Tibial artery (tissue), 4 donors: ENCODE measurements around the gene CAMKMT.

ENCODE experiments used
- DNase-seq, 2 donors: peaks; one replicate each; pipeline ENCODE4 v3.0.0-alpha.2; 2019
- H3K27ac ChIP-seq, 2 donors: fragments of 200-600 bp; sonication (generic) in 1 of 2; 1 replicate in 1 of 2; 2 replicates in 1 of 2; pipeline ENCODE4 v1.5.1; 2018 to 2019; ENCODE audit warnings: mild to moderate bottlenecking in 1 of 2
- H3K27me3 ChIP-seq, 2 donors: fragments of 200-600 bp; sonication (generic) in 1 of 2; one replicate each; pipeline versions ENCODE4 v1.5.1 to v1.6.0; 2016 to 2019
- H3K36me3 ChIP-seq, 3 donors: fragments of 200-600 bp; sonication (generic) in 2 of 3; one replicate each; pipeline ENCODE4 v1.5.1; 2016 to 2019; ENCODE audit warnings: mild to moderate bottlenecking in 2 of 3
- H3K4me1 ChIP-seq, 4 donors: fragments of 200-600 bp; sonication (generic) in 2 of 4; 1 replicate in 3 of 4; 2 replicates in 1 of 4; pipeline ENCODE4 v1.5.1; 2016 to 2019
- H3K4me3 ChIP-seq, 2 donors: fragments of 200-600 bp; sonication (generic) in 1 of 2; 1 replicate in 1 of 2; 2 replicates in 1 of 2; pipeline ENCODE4 v1.5.1; 2018 to 2019; ENCODE audit warnings: mild to moderate bottlenecking in 2 of 2
- H3K9me3 ChIP-seq, 3 donors: fragments of 200-600 bp; sonication (generic) in 1 of 3; one replicate each; pipeline ENCODE4 v1.5.1; 2016 to 2019
- intact Hi-C: fragments of 100-400 bp; cut with DNase I; formaldehyde crosslinking; loops from one replicate; pipeline ENCODE4 v1.15.0; 2023; ENCODE audit warnings: low total_unique reads
- TF ChIP-seq, protein P1 (sequence below), 2 experiments: fragments of 200-600 bp in 1 of 2; fragments of 450-650 bp in 1 of 2; IDR thresholded peaks; one replicate each; pipeline ENCODE4 v1.5.1; 2017 to 2019; ENCODE audit warnings: antibody characterized with exemption in 2 of 2, mild to moderate bottlenecking in 1 of 2, moderate library complexity in 1 of 2

The CAMKMT gene

DNA sequence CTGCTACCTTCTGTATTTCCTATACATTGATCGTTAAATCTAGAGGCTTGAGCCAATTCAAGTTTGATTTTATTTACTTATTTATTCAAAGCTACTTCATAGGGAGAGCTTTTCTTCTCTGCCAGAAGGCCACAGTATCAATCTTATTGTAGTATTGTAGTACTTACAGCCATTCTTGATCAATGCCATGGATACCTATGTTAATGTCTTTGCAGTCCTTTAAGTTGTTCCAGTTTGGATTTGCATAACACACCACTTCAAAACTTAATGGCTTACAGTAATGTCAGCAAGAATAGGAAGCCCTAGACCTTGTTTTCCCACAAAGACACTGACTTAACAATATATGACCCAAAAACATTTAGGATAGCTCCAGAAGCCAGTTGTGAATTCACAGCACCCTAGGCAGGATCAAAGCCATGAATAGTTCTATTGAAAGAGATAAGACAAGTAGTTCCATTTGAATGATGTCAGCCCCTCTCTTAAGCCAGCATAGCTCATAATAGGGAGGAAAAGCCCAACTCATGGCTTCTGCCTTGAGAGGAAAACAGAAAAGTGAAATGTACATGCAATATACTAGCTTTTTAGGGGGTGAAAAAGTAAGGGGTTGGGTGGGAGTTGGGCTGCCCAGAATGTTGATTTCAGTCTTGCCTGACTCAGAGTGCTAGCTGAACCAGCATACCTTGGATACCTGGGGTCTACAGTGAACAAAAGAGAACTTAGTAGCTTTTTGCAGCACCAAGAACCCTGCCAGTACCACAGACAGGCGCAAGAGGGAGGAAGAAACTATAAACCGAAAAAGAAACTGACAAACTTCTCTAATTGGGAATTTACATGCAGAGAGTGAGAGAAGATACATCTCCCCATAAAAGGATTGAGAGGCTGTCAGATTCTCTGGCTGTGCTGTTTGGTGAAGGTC lies 101.4 kb downstream of the CAMKMT start:
- TF ChIP-seq, protein P1, sequence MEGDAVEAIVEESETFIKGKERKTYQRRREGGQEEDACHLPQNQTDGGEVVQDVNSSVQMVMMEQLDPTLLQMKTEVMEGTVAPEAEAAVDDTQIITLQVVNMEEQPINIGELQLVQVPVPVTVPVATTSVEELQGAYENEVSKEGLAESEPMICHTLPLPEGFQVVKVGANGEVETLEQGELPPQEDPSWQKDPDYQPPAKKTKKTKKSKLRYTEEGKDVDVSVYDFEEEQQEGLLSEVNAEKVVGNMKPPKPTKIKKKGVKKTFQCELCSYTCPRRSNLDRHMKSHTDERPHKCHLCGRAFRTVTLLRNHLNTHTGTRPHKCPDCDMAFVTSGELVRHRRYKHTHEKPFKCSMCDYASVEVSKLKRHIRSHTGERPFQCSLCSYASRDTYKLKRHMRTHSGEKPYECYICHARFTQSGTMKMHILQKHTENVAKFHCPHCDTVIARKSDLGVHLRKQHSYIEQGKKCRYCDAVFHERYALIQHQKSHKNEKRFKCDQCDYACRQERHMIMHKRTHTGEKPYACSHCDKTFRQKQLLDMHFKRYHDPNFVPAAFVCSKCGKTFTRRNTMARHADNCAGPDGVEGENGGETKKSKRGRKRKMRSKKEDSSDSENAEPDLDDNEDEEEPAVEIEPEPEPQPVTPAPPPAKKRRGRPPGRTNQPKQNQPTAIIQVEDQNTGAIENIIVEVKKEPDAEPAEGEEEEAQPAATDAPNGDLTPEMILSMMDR (IDR thresholded peaks at IDR 0.05) = no peak
- DNase-seq = no peak
- Histone ChIP-seq H3K4me1 (no peaks in the 10 kb centered on the region), H3K36me3 (no peaks in the 10 kb centered on the region), H3K27ac (no peak overlapping the region), H3K9me3 (peaks cover 0 to 15% (median 0%) of the 10 kb centered on the region in 3 donors), H3K4me3 (no peak overlapping the region), H3K27me3 (no peaks in the 10 kb centered on the region)
- intact Hi-C loops = no loop called here

DNA sequence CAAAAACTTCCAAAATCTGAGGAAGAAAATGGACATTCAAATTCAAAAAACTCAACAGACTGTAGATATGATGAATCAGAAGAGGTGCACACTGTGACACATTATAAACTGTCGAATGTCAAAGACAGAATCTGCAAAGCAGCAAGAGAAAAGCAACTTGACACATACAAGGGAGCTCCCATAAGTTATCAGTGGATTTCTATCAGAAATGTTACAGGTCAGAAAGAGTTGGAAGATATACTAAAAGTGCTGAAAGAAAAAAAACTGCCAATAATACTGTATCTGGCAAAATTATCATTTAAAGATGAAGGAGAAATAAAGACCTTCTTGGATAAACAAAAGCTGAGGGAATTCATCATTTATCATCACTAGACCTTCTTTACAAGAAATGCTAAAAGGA lies 102.7 kb downstream of the CAMKMT start:
- Histone ChIP-seq H3K36me3 (no peaks in the 10 kb centered on the region), H3K9me3 (peaks cover 0 to 15% (median 0%) of the 10 kb centered on the region in 3 donors), H3K4me1 (no peaks in the 10 kb centered on the region), H3K27me3 (no peaks in the 10 kb centered on the region), H3K27ac (no peak overlapping the region), H3K4me3 (no peak overlapping the region)
- DNase-seq = no peak
- TF ChIP-seq, protein P1 (IDR thresholded peaks at IDR 0.05) = no peak
- intact Hi-C loops = no loop called here

DNA sequence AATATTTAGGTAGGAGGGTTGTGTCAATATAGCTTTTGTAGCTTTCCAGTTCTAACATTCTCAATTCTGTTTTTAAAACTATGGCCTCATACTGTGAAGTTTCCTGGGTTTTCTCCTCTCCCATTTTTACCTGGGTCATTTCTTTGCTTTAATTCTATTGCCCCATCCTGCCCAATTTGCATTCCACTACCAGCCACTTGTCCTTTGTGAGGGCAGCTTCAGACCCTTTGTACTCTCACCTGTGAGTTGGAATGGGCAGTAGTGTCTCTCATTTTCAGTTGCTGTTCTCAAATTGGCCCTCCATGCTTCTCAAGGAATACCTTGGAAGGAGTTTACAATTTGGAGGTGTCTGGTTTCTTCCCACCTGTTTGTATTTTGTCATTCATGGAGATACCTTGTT lies 108.4 kb downstream of the CAMKMT start:
- Histone ChIP-seq H3K27me3 (no peaks in the 10 kb centered on the region), H3K9me3 (peaks cover 0 to 6% (median 0%) of the 10 kb centered on the region in 3 donors), H3K4me3 (no peak overlapping the region), H3K36me3 (no peaks in the 10 kb centered on the region), H3K4me1 (no peaks in the 10 kb centered on the region), H3K27ac (no peak overlapping the region)
- no peak for DNase-seq
- intact Hi-C loops = no loop called here
- TF ChIP-seq, protein P1 (IDR thresholded peaks at IDR 0.05) = no peak

DNA sequence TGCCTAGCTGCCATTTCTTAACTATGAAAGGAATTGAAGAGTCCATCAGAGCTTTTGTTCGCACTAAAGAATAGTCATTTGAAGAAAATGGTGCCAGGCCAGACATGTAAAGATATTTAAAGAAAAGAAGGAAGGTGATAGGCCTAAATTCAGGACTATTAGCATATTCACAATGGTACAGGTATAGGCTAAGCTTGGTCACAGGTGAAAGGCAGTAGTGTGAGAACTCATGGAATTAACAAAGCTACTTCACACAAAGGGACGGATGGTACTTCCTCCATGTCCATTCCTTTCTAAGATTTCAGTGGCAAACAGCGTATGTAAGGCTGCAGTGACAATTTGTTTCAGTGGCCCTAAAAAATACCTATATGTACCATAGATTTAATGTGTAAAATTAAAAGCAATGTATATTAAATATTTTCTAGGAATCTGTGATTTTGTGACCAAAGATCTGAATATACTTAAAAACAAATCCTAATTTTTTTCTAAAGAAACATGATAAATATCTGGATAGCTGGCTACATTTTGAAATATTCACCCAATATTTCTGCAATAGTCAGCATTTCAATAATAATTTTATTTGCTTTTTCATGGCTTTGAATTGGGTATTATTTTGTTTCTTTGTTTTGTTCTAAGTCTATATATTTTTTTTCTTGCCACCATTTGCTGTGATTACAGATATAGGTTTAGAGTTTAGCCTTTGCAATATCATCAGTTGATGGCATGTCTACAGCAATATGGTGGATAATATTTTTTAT lies 116.1 kb downstream of the CAMKMT start:
- TF ChIP-seq, protein P1 (IDR thresholded peaks at IDR 0.05) = no peak
- Histone ChIP-seq H3K36me3 (no peaks in the 10 kb centered on the region), H3K4me1 (no peaks in the 10 kb centered on the region)

DNA sequence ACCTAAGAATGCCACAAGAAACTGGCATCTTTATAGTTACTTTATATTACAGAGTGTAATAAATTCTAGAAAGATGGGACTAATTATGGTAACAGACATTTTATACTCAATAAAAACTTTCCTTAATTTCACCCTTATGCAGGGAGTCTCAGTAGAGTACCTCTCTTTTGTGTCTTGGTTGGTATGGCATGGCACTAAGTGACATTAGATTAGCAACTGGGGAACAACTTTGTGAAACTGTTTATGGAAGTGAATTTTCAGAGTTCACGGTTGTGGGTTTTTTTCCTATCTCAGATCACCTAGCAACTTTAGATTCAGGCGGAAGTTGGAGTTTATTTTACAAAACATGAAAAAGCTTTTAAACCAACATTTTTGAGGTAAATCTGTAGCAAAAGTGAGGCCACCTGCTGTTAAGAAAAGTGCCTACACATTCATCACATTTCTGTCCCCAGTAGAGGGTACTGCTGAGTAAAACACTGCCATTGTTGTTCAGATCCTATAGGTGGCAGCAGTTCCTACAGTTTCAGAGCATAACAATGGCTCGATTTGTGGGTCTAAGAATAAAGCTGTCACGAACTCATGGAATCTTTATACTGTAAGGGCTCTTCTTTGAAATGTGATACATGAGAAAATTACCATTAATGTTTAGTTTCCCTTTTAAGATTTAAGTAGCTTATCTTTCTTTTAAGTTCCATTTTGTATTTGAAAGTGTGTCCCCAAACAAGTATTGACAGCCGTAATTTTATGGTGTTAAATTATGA lies 117.6 kb downstream of the CAMKMT start:
- no peak overlapping the region for H3K4me3 ChIP-seq
- intact Hi-C loops = loop anchor here (5.0 kb wide), 1 partner anchor 473 kb away; no protein-coding TSS in a partner anchor
- H3K4me1 ChIP-seq = no peaks in the 10 kb centered on the region
- peak in 1 of 2 donors; percentile 24 for DNase-seq
- H3K27me3 ChIP-seq = no peaks in the 10 kb centered on the region
- no peak overlapping the region for H3K27ac ChIP-seq
- H3K9me3 ChIP-seq = no peaks in the 10 kb centered on the region
- TF ChIP-seq, protein P1 (IDR thresholded peaks at IDR 0.05) = peak; percentile 99 to 100
- H3K36me3 ChIP-seq = no peaks in the 10 kb centered on the region

More for the DNA sequence above, 116.1 kb downstream of the CAMKMT start:
- no peak for DNase-seq
- Histone ChIP-seq H3K4me3 (no peak overlapping the region), H3K27me3 (no peaks in the 10 kb centered on the region), H3K9me3 (no peaks in the 10 kb centered on the region), H3K27ac (no peak overlapping the region)
- intact Hi-C loops = loop anchor here (5.0 kb wide), 1 partner anchor 474 kb away; no protein-coding TSS in a partner anchor
